GF-D8 (cell line): ENCODE data around the gene LPAR1.
A peak's percentile ranks its signal among the peaks of the same experiment; 100 is the strongest.
"Not testable (repeated sequence)": the region's sequence is repeated elsewhere in the genome, so short reads cannot be mapped to it uniquely, and the experiment has no call there.

Source experiments
- DNase-seq: peaks from one replicate; lab custom pipeline; 2025; lab: John Stamatoyannopoulos, UW

LPAR1 gene

DNA sequence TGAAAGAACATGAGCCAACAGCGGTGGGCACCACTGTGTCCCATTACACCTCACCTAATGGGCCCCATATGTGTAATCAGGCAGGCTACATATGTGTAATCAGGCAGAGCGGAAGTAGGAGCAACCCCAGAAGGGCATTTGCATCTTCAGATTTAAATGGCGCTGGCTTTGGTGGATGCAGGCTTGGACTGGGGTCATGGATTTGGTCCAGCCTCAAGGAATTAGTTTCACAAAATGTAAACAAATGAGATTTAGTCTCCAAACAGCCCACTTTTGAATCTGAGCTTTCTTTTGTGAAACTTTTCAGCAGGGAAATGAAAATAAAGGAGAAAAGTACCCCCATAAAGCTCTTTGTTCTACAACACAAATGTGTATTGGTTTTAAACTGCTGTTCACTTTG, 161.3 kb downstream of the LPAR1 start:
- DNase-seq = no peak

DNA sequence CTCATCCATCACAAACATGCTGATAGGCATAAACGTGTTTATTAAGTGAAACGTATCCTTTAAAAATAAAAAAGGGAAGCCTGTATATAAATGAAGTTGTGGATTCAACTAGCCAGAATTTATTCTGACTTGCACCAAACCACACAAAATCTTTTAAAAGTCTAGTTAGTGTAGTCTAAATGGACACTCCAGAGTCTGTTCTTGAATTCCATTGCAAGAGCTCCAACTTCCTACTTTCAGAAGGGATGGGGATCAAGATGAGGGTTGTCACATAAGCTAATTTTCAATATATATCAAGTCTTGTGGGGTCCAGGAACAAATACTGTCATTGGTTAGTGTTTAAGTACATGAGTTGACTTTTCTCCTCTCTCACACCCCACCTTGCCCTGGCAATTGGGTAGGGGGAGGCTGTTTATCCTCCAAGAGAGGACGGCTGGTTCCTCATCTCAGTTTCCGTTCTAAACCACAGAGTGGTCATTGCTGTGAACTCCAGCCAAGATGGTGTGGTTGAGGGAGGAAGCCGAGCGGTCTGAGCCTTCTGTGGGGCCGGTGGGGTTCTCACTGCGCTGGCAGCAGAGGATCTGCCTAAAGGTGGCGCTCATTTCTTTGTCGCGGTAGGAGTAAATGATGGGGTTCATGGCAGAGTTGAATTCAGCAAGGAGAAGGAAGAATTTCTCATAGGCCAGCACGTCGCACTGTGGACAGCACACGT, 163.2 kb downstream of the LPAR1 start:
- DNase-seq = peak; percentile 25

DNA sequence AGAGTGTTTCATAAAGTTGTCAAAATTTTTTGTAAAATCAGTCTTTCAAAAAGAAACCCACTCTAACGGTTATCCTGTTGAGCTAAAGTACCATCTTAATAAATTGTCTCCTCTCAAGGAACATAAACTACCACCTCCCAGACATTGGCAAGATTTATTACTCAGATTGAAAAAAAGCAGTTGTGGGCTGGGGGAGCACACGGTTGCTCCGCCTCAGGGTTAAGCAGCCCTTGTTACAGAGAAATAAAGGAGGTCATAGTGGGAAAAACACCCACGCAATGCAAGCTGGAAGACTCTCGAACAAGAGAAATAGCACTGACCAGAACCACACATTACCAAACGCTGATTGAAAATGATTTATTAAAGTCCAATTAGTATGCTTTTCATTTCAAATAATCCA, 165.3 kb downstream of the LPAR1 start:
- no peak for DNase-seq

DNA sequence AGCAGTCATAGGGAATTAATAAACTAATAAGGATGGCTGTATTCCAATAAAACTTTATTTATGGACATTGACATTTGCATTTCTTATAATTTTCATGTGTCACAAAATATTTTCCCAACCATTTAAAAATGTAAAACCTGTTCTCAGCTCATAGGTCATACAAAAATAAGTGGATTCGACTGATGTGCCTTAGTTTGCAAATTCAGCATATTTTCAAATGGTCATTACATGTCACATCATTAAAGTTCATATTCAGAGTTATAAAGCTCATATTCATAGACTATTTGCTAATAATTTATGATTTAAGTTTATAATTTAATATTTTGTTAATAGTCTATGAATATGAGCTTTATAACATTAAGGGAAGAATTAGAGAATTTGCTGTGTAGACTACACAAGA, 166.5 kb downstream of the LPAR1 start:
- DNase-seq = no peak

DNA sequence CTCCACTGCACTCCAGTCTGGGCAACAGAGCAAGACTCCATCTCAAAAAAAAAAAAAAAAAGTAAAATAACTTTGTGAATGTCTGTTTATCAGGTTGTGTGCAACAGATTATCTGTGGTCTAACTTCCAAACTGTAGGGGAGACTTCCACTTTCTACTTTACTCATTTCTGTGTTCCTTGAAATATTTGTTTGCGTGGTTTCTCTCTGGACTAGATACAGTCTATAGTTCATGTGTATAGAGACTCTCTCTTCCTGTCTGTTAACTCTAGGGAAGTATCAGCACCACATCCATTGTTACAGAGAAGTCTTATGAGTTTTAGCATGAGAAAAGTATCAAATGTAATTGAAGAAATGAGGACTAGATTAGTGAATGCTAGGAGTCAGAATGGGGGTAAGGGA, 168.3 kb downstream of the LPAR1 start:
- no peak for DNase-seq

DNA sequence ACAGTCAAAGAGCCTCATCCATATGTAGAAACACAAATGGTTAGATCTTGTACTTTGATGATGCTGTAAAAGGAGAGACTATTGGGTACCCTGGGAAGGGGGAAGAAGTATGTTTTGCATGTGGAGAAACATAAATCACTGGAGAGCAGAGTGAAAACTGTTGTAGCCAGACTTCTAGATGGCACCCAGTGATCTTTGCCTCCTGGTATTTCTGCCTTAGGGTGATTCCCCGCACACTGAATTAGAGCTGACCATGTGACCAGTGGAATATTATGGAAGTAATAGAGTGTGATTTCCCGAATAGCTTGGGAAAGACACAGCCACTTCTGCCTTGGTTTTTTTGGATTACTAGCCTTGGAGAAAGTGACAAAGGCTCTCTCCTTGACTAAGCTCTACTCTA, 174.3 kb downstream of the LPAR1 start:
- no peak for DNase-seq

DNA sequence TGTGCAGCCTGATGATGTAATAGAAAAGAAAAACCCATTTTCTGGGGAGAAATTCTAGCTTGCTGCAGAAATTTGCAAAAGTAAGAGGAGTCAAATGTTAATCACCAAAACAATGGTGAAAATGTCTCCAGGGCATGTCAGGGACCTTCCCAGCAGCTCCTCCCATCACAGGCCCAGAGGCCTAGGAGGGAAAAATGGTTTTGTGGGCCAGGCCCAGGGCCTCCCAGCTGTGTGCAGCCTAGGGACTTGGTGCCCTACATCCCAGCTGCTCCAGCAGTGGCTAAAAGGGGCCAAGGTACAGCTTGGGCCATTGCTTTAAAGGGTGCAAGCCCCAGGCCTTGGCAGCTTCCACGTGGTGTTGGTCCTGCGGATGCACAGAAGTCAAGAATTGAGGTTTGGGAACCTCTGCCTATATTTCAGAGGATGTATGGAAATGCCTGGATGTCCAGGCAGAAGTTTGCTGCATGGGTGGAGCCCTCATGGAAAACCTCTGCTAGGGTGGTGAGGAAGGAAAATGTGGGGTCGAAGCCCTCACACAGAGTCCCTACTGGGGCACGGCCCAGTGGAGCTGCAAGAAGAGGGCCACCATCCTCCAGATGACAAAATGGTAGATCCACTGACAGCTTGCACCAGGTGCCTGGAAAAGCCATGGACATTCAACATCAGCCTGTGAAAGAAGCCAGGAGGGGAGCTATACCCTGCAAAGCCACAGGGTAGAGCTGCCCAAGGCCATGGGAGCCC, 176.7 kb downstream of the LPAR1 start:
- DNase-seq = not testable (repeated sequence)

DNA sequence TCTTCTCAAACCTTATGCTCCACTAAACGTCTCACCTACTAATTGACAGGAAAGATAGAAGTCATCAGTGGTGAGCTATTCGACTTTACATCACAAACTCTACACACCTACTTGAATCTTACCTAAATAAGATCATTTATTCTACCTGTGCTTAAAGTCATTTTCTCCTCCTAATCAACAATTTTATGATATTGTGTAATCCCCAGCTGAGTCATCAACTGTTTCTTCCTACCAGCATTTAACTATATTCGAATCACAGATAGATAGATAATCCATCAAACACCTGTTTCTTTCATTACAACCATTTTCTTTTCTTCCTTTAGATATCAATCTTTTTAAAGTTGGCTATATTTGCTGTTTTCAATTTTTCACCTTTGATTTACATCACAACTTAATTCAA, 181.5 kb downstream of the LPAR1 start:
- no peak for DNase-seq

DNA sequence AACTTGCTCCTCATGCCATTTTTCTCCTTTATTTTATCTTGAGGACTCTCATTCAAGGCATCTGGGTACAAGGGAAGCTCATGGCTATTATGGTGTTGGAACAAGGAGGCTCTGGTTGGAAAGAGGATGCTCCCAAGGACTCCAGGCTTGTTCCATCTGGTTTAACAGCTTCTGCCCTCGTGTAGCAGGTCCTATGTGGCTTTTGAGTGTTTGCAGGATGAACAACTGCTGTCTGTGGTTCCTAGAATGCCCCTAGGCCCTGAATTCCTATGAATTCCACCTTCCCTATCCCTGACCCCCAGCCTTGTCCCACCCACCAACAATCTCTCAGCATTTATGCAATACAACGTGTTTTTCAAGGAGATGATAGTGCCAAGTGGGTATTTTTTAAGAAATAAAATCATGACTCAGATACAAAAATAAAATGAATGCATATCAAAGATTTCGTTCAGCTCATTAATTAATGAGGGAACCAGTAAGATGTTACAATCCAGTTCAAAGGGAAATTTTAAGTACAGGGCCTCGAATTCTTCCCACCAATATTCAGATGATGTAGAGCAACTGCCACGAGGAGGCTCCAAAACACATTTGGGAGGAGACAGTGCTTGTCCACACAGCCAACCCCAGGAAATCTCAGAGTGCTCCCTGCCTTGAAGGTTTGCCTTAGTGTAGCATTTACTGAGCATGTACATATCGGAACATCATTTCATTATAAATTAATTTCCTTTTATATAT, 187.7 kb downstream of the LPAR1 start:
- DNase-seq = no peak

DNA sequence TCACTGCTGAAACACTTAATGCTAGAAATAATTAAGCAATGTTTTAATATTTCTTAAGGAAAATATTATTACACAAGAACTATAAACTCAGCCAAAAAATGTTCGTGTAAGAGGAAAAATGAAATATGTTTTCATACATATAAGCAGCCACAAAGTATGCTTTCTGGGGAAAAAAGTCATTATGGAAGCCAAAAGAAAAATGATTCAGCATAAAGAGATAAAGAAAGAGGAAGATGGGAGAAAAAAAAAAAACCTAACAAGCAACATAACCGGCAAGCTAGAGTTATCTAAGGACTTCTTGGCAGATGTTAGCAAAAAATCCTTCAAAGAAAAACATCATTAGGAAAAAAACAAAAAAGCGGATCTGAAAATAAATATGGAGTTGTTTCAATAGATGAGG, 190.6 kb downstream of the LPAR1 start:
- DNase-seq = no peak

DNA sequence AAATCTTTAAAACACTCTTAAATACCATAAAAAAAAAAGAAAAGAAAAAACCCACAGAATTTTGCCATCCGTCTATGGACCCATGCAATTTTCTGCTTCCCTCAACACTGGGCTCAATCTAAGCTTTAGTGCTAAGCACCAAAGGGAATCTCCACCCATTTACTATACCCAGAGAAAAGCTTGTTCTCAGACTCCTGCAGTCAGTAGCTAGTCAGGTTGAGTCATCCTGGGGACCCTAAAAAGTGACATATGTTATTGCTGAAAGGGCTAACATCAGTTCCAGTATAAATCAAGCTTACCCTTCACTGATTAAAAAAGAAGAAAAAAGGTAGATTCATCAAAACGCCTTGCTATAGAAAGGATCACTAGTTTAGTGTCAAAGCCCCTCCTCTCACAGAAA, 192.1 kb downstream of the LPAR1 start:
- DNase-seq = no peak

DNA sequence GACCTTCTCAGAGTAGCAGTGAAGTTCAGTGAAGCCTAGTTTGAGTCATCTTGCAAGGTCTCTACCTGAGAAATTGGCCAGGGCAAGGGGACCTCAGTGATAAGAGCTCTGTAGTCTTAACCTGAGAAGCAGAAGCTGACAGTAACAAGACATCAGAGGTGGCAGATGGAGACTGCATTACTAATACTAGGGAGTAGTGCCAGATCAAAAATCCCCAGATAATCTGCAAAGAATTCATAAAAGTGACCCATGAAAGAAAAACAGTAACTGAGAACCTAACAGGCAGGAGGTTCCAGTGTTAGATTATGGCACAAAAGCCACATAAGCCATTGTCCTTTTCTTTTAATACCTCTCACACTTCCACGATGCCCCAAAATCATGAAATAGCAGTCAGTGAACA, 194.1 kb downstream of the LPAR1 start:
- DNase-seq = no peak

DNA sequence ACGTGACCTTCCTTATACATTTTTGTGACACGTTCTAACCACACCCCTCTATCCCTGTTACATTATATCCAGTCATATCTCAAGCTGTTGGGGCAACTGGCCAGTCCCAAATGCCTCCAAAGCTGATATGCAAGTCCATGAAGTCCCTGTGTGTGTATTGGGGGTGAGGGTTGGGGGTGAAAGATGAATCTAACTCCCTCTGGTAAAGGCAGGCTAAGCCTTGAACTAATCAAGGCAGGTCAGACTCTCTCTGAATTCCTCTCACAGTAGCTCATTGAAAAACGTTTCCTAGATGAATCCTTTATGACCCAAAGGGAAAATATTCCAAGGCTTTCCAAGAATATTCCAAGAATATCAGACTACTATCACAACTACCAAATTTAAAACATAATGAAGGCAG, 195.3 kb downstream of the LPAR1 start:
- no peak for DNase-seq

DNA sequence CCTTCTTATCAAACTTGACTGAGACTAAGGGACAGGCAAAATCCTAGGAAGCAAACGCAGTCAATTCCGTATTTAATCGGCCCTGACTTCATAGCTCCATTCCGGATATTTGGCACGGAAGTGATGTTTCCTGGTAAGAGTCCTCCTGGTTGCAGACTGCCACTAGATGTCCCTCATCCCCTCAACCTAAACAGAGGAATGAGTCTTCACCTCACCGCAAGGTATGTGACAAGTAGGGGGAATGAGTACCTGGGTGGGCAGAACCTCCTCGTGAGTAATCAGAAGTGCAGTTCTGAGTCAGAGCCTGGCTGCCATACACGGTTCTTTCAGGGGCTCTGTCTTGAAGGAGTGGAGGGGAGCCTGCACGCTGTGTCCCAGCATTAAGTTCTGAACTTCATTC, 196.1 kb downstream of the LPAR1 start:
- no peak for DNase-seq

DNA sequence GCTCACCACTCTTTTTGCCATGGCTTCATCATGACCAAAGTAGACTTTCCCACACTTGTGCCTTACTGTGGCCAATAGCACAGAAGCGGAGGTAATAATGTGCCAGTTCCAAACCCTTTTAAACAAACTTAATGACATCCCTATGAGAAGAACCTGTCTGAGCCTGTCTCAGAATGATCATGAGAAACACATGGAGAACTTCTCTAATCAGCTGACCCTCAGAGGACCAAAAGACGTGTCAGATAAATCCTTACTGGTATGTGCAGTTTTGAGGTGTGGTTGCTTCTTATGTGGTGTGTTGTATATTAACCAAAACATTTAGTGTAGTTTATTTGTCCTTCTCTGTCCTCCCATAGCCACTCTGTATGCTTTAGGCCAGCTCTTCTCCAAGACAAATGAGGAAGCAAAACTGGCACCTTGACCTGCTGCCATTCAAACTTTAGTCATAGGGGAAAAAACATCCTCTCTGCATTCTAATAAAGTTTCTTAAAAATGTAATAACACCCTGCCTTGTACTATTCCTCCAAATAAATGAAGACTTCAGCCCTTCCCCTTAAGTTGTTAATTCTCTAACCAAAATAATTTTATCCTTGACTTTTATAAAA, 200.8 kb downstream of the LPAR1 start:
- DNase-seq = no peak

DNA sequence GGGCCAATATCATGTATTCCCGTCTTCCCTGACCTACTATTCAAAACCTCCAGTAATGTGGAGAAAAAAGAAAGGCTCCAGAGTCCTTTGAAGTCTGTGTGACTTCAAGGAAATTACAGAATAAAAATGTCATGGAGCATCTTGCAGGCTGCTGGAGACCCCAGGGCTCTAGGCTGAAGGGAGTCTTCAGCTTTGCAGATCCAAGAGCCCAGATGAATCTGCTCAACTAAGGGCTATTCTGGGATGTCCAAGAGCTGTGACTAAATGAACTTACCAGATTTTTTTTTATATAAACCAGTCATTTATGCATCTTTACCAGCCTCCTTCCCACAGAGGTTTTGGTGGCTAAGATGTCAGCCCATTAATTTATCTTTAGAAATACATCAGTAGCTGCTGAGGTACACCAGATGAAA, 202.4 kb downstream of the LPAR1 start:
- DNase-seq = no peak

DNA sequence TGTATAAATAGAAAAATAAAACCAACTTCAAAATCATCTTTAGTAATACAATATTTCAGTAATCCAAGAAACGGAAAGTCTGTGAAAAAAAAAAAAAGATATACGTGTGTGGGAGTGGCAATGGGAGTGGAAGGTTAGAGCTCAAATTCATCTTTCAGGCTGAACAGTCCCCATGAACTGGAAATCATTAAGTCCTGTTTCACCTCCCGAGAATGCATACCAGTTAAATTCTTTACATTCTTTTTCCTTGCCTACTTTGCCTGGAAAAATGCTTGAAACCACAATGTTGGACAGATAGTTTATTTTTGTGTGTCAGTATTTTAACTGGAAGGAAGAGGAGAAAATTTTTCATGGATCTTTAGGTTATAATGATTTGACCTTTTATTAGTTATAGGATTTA, 202.9 kb downstream of the LPAR1 start:
- no peak for DNase-seq

DNA sequence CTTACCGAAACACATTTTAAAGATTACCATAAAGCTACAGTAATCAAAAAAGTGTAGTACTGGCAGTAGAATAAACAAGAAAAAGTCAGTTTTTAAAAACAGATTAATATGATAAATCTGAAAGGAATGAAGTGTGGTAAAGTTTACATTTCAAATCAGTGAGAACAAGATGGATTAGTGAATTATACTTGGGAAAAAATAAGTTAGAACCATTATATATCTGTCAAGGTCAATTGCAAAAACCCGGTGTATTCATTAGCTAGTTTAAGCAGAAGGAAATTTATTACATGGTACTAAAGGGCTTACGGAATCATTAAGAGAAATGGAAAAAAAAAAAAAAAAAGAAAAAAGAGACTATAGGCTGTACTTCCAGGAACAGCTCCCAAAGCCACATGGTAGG, 205.3 kb downstream of the LPAR1 start:
- no peak for DNase-seq

DNA sequence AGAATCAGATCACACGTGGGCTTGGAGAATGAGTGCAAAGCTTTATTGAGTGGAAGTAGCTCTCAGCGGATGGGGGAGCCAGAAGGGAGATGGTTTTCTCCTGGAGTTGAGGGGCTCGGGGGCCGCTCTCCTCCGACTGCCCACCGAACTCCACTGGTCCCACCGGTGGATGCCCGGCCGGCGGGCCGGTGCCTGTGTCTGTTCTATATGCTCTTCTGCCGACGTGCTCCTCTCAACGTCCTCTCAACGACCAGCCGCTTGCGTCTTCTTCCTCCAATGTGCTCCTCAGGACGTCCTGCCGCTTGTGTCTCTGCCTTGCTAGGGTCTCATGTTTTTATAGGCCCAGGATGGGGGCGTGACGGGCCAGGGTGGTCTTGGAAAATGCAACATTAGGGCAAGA, 207.8 kb downstream of the LPAR1 start:
- DNase-seq = no peak

DNA sequence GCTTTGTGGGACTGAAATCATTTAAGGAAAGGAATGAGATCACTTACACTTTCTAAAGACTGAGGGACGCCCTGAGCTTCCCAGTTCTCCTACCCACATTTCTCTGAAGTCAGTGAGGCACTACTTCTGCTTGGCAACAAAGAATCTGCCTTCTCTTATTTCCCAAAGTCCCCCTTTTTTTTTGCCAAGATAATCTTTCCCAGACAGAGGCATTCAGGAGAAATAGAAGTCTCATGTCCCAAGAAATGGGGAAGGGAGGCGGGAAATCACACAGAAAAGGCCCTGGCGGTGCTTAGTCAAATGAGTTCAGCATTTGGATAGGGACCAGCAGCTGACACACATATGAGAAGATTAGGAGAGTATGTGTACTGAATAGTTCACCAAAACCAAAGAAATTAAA, 210.0 kb downstream of the LPAR1 start:
- no peak for DNase-seq

DNA sequence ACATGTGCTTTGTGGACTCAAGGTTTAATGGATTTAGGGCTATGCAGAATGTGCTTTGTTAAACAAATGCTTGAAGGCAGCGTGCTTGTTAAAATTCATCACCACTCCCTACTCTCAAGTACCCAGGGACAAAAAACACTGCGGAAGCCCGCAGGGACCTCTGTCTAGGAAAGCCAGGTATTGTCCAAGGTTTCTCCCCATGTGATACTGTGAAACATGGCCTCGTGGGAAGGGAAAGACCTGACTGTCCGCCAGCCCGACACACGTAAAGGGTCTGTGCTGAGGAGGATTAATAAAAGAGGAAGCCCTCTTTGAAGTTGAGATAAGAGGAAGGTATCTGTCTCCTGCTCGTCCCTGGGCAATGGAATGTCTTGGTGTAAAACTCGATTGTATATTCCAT, 211.9 kb downstream of the LPAR1 start:
- not testable (repeated sequence) for DNase-seq

DNA sequence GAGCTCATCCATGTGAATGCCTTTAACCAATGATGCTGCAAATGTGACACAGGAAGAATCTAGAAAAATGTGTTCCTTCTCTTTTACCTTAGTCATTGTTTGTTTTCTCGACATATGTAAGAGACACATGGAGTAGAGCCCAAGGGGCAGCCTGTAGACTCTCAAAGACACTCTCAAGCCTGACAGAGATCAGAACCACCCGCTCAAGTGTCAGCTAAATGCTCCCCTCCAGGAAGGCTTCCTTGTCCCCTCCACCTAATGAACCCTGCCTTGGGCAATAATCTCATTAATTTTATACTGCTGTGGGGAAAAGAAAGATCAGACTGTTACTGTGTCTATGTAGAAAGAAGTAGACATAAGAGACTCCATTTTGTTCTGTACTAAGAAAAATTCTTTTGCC, 212.3 kb downstream of the LPAR1 start:
- no peak for DNase-seq

DNA sequence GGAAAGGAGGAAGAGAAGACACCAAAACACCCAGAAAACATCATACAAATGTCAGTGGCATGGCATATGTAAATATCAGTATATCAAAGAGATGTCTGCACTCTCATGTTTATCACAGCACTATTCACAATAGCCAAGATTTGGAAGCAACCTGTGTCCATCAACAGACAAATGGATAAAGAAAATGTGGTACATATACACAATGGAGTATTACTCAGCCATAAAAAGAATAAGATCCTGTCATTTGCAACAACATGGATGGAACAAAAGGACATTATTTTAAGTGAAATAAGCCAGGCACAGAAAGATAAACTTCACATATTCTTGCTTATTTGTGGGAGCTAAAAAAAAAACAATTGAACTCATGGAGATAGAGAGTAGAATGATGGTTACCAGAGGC, 213.1 kb downstream of the LPAR1 start:
- not testable (repeated sequence) for DNase-seq
